Bronchial epithelial cell (primary cell): ENCODE measurements around the gene ORAI3. TPM values are rescaled to one million over a fixed set of nuclear protein-coding genes. Genes with fewer than 3 reads are reported as not detected.
A peak's percentile ranks its signal among the peaks of the same experiment; 100 is the strongest.

ENCODE experiments used
- DNase-seq: peaks from one replicate; pipeline ENCODE4 v3.0.0-alpha.2; 2010; ENCODE audit warnings: low read depth
- FAIRE-seq: peaks from 2 replicates; lab custom pipeline; 2011; peaks lifted over from hg19 to GRCh38; lab: Jason Lieb, UNC
- H3K27me3 ChIP-seq: 2 replicates; pipeline ENCODE4 v1.5.1; 2011; ENCODE audit warnings: low read length; ENCODE audit not compliant: control insufficient read depth, insufficient read depth
- H3K36me3 ChIP-seq: 2 replicates; pipeline ENCODE4 v1.5.1; 2011; ENCODE audit warnings: low read length; ENCODE audit not compliant: control insufficient read depth, insufficient read depth
- H3K4me3 ChIP-seq: 2 replicates; pipeline ENCODE4 v1.5.1; 2011; ENCODE audit warnings: mild to moderate bottlenecking, low read depth, low read length, control low read depth
- CTCF ChIP-seq: IDR thresholded peaks from 2 replicates; pipeline ENCODE4 v1.5.1; 2011; ENCODE audit warnings: mild to moderate bottlenecking, moderate library complexity, low read length, control low read depth, inconsistent platforms; ENCODE audit not compliant: insufficient read depth, severe bottlenecking
- total RNA-seq: library from RNA; depleted of rRNA; stranded (reverse); fragments of >200 nt; gene quantifications from 2 replicates; pipeline ENCODE4 v1.2.1, GENCODE V29; 2014

ORAI3 gene
- total RNA-seq, 1 donor from 2014 or later, result 16.6 TPM

GRCh38 chr16:30922420-30922959, 26.4 kb upstream of the ORAI3 start:
- Histone ChIP-seq H3K4me3 (peak overlapping the region; percentile 57), H3K36me3 (peaks cover 7% of the 10 kb centered on the region), H3K27me3 (no peaks in the 10 kb centered on the region)
- peak; percentile 94 for FAIRE-seq
- TF ChIP-seq CTCF, result no peak
- peak; percentile 97 for DNase-seq

- peak; percentile 83 for FAIRE-seq
These were observed 25.8 kb upstream of the ORAI3 start for GRCh38 chr16:30922960-30923535.

GRCh38 chr16:30923554-30924075, 25.3 kb upstream of the ORAI3 start, which contains the start of gene FBXL19:
Gene FBXL19 (plus strand): TSS chr16:30923572. CDS start chr16:30925755, 2,183 bp downstream.
- no peak for TF ChIP-seq CTCF
- FAIRE-seq (no peak), DNase-seq (no peak)

More at GRCh38 chr16:30922960-30923535, 25.8 kb upstream of the ORAI3 start:
- Histone ChIP-seq H3K36me3 (peaks cover 8% of the 10 kb centered on the region), H3K4me3 (peak overlapping the region; percentile 55), H3K27me3 (no peaks in the 10 kb centered on the region)
- DNase-seq, result peak; percentile 98
- no peak for TF ChIP-seq CTCF

GRCh38 chr16:30924076-30924912, 24.6 kb upstream of the ORAI3 start:
- Histone ChIP-seq H3K36me3 (peaks cover 8% of the 10 kb centered on the region), H3K27me3 (no peaks in the 10 kb centered on the region), H3K4me3 (peak overlapping the region; percentile 55)
- no peak for TF ChIP-seq CTCF
- FAIRE-seq, result no peak
- no peak for DNase-seq

More at GRCh38 chr16:30923554-30924075, 25.3 kb upstream of the ORAI3 start, which contains the start of gene FBXL19:
- peak within 1 kb of the TSS; percentile 57 for H3K4me3 ChIP-seq
- peaks cover 8% of the 10 kb centered on the region for H3K36me3 ChIP-seq
- H3K27me3 ChIP-seq, result no peaks in the 10 kb centered on the region

GRCh38 chr16:30924913-30925631, 23.8 kb upstream of the ORAI3 start:
- no peak for TF ChIP-seq CTCF
- FAIRE-seq, result no peak

More at GRCh38 chr16:30924913-30925631, 23.8 kb upstream of the ORAI3 start:
- DNase-seq, result no peak
- H3K27me3 ChIP-seq, result no peaks in the 10 kb centered on the region
- H3K4me3 ChIP-seq, result peak overlapping the region; percentile 55
- peaks cover 11% of the 10 kb centered on the region for H3K36me3 ChIP-seq
